GM21528 (cell line): Measurements from ENCODE around the gene KPTN.
"Not testable (repeated sequence)": the region's sequence is repeated elsewhere in the genome, so short reads cannot be mapped to it uniquely, and the experiment has no call there.

ENCODE experiments used
- ATAC-seq: cut with Tn5 transposase; IDR thresholded peaks from one replicate; pipeline ENCODE4 v1.9.1; 2021; ENCODE audit warnings: mild to moderate bottlenecking, moderate library complexity; ENCODE audit not compliant: unreplicated experiment, low FRiP score

Gene KPTN

DNA sequence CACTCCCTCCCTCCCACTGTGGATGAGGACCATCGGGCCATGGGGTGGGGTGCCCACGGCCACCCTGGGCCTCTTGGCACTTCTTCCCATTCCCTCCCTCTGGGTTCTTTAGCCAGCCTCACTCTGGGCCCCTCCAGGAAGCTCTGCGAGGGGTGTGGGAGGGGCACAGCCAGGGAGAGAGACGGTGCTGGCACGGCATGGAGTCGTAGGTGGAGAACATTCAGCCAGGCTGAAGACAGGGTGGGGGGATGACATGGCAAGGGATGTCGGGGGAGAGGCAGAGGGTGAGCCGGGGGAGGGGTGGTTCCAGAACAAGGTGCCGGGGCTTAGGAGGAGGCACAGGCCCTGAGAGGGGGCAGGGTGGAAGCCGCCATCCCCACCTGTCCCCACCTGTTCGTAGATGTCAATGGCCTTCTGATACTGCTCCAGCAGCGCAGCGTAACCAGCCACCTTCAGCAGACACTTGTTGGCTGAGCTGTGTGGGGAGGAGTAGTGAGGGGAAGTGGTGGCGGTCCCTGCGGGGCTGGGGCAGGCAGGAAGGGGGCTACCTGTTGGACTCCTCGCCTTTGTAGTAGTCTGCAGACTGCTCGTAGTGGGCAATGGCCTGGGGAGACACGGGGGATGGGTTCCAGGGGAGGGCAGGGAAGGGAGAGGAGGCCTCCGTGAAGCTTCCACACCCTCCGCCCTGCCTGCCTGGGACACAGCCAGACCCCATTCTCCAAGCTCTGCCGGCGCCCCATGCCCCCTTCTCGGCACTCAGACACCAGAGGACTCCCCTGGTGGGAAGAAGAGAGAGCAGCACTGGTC lies 8.8 kb upstream of the KPTN start:
- no peak for ATAC-seq

DNA sequence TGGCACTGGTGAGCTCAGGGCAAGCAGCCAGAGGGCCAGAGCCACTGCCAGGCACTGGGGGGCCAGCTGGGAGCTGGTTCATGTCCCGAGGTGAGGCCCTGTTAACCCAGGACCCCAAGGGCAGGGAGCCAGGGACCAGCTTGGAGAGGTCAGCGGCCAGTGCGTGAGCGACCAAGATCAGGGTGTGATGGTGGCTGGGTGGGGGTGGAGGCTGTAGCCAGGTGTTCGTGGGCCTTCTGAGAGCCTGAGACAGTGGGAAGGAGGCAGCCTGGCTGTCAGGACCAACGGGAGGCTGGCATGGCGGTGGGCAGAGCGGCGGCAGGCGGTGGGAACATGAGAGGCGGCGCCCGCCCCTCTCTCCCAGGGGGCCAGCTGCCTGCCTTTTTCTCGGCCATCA lies 8.1 kb upstream of the KPTN start:
- ATAC-seq, result no peak

DNA sequence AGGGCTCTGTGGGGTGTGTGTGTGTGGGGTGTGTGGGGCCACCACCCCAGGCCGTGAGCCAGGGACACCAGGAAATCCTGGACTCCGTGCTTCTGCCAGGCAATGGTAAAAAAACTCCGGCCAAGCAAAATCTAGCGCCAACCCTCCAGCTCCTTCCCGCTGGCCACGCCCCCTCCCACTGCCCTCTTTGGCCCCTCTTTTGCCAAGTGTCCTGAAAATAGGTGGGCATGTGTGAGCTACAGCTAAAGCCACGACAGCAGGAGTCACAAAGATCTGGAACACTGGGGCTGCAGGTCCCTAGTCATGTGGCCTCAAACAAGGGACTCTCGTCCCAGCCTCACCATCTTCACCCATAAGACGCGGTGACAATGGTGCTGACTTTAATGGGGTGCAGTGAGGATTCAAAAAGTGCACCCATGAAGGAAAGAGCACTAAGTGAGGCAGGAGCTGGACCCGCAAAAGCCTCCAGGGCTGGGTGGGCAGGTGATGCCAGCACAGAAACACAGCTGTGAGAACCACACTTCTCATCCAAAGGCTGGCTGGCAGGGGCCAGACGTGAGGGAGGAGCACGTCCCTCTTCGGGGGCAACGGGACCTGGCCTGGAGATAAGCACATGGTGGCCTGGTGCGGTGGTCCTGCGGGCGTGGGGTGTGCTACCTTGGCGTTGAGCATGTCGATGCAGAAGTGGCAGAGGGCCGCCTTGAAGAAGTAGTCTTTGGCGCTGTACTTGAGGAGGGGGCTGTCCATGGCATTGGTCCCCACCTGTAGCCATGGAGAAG lies 7.5 kb upstream of the KPTN start:
- no peak for ATAC-seq

DNA sequence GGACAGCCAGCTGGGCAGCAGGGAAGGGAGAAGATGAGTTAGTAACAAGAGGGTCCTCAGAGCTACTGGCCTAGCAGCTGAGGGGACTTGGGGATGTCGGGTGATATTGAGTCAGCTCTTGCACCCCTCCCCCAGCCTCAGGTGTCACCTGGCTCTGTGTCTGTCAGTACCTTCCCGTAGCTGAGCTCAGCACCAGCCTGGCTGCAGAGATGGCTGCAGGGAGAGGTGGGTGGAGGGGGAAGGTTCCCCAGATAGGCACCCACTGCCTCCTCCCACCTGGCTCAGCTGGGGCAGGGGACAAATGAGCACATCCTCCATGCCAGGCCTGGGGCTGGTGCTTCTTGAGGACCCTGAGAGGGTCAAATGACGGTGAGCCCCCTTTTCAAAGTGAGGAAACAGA lies 6.8 kb upstream of the KPTN start:
- no peak for ATAC-seq

DNA sequence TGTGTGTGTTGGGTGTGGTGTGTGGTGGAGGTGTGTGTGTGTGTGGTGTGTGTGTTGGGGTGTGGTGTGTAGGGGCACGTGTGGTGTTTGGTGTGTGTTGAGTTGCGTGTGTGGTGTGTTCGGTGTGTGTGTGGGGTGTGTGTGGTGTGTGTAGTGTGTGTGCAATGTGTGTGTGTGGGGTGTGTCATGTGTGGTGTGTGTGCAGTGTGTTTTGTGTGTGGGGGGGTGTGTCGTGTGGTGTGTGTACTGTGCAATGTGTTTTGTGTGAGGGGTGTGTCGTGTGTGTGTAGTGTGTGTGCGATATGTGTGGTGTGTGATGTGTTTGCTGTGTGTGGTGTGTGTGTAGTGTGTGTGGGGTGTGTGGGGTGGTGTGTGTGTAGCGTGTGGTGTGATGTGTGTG lies 6.0 kb upstream of the KPTN start:
- ATAC-seq, result no peak

DNA sequence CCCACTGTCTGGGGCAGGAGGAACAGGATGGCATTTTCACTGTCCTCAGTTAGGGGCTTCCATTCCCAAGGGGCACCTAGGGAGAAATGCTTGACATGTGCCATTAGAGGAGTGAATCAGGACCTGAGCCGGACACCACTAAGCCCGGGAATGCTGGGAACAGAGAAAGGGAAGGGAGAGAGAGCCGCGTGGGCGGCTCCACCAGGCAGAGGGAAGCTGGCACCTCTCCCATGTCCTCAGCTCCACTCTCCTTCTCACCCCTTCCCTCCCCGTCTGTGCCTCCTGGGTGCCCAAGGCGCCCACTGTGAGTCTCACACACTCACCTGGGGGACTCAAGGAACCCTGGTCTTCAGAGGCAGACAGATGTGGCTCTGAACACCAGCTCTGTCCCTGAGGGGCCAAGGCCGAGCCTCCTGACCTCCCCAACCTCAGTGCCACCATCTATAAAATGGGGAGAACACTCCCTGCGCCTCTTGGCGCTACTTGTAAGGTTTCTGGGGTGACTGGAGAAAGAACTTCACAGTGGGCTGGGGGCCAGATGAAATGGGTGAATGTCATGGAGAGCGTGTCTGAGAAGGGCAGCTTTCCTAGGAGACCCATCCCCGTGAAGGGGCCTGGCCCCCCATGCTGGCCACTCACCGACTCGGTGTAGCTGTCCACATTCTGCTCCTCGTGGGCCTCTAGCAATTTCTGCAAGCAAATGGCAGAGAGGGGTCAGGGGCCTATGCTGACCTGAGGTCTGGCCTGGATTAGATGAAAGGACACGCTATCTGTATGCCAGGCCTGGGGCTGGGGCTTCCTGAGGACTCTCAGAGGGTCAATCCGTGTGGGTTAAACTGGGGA lies 5.3 kb upstream of the KPTN start:
- ATAC-seq, result no peak

DNA sequence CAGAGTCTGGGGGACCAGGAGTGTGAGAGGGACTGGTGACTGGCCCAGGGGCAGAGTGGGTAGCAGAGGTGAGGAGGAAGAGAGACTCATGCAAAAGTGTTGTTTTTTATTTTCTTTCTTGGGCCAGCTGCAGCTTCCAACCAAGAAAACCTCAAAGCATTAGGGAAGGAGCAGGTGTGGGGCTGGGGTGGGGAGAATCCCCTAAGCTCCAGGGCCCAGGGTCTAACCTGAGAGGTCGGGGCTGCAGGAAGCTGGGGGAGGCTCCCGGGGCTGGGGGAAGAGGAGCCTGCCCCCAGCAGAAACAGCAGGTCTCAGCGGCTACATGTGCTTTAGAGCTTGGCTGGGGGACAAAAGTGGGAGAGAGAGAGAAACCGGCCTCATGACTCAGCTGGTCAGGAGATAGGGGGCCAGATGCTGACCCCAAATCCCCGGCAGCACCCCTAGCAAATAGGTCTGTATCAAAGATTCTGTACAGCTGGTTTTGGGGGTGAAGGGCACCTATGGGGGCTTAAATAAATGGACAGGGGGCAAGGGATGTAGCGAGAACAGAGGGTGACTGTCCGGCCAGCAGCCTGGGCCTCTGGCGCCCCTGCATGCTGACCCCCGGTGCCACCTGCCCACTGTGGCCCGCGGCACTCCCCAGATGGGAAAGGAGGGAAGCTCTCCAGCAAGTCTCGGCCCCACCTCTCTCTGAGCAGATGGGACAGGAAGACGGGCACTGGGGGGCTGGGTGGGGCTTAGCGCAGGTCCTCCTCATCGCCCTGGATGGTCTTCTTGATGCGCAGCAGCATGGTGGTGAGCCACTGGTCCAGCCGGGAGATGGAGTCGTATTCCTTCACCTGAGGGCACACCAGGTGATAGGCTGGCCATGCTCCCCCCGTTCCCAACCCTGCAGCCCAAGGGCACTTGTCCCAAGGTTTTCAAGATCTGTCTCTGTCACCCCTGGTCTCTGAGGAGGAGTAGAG lies 3.8 kb upstream of the KPTN start:
- ATAC-seq, result no peak

DNA sequence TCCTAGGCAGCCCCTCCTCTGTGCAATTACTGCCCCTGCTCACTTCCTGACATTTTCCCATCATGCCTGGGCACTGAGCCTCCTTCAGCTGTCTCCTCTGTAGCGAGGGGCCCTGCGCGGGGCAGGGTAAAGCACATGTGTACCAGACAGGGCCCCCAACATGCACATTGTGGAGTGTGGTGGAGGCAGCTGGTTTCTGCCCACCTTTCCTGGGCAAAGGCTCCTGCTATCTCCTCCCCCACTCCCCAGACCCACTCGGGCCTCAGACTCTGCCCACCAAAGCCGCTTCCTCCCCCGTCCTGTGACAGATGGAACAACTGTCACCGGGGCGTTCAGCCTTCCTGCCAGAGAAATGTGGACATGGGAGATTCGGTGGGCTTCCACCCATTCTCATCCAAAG lies 2.9 kb upstream of the KPTN start:
- no peak for ATAC-seq

DNA sequence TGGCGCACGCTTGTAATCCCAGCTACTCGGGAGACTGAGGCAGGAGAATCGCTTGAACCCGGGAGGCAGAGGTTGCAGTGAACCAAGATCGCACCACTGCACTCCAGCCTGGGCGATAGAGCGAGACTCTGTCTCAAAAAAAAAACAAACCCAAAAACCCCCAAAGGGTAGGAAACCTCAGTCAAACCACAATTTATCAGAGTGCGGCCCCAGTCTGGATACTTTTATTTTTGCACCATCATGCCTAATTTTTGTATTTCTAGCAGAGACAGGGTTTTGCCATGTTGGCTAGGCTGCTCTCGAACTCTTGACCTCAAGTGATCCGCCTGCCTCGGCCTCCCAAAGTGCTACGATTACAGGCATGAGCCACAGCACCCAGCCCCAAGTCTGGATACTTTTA lies 2.2 kb upstream of the KPTN start:
- not testable (repeated sequence) for ATAC-seq

DNA sequence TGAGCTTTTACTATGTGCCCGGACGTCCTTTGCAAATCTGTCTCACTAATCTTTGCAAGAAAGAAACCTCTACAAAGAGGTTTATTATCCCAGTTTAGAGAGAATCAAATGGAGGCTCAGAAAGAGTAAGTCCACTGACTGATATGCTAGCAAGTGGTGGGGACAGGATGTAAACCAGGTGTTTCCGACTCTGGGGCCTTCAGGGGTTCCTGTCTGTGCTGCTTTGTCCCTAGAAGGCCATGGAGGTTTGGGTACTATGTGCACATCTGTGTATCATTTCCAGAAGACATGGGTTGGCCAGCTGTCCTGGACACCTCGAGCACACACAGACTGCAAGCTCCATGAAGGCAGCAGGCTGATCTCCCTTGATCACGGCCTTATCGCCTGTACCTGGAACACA lies 1.2 kb upstream of the KPTN start:
- ATAC-seq, result no peak

DNA sequence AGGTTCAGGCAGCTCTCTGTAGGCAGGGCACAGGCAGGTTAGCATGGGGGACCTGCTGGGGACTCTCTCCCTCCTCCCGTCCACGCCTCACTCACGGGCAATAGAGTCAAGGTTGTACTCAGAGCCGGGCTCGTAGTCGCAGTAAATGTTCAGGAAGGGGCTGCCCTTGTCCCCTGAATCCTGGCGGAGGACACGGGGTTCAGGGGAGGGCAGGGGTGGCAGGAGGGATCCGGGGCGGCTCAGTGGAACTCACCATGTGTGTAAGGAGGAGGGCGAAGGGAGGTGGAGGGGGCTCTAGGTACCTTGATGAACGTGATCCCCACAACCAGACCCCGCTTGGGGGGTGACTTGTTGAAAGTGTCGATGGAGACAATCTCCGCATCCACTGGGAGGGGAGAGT lies 819 bp downstream of the KPTN start:
- no peak for ATAC-seq

DNA sequence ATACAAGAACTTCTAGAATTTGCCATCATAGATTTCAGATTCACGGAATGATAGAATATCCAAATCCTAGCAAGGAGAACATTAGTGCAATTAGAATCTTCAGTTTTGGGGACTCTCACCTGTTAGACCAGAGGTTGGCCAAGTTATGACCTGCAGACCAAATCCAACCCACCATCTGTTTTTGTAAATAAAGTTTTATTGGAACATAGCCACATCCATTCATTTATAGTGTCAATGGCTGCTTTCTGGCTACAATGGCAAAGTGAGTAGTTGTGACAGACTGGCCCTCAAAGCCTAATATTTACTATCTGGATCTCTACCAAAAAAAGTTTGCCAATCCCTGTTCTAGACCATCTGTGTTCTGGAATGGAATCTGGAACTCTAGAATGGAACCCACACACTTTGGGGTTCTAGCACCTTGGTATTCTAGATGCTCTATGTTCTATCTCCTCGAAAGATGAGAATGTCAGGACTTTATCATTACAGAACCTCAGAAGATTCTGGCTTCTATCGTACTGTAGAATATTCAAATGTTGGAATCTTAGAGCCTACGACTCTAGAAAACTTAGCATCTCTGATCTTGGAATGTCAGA lies 2.5 kb downstream of the KPTN start:
- no peak for ATAC-seq

DNA sequence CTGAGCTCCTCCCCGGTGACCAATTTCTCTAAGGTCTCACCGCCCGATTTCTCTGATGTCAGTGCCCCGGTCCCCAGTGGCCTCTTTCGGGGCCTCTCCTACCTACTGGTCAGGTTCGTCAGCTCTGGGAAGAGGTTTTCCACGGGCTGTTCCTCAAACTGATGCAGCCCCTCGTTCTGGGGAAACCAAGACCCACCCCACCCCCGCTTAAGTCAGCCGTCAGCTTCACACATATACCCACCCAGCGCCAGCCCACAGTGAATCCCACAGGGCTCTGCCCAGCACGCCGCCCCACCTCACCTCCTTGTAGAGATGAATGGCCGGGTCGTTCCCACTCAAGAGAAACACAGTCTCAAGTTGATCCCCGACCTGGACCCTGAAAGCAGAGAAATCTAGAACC lies 3.4 kb downstream of the KPTN start:
- ATAC-seq, result no peak

DNA sequence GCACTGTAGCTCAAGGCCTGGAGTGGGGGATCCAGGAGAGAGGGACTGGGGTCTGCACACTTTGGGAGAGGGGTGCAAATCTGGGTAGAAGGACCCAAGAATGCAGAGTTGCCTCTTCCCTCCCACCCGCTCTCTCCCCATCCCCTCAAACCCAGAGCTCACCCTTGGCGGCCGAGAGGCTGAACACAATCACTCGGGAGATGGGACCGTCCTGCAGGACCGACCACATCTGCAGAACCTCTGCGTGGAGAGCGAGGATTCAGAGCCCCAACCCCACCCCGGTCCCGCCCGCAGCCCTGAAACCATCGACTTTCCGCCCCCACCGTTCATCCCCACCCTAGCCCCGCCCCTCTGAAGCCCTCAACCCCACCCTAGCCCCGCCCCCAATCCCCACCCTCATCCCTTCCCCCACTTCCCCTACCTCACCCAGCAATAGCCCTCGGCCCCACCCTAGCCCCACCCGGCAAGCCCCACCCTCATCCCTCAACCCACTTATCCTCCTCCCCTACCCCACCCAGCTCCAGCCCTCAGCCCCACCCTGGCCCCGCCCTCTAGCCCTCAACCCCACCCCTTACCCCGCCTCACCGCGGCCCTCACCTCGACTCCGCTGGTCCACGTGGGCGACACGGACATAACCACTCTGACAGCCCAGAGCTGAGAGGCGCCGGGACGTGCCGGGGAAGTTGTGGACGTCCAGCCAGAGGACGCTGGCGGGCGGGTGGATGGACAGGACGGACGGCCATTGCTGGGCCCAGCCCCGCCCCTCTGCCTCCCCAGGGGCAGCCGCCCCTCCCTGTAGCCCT lies 4.1 kb downstream of the KPTN start:
- ATAC-seq, result no peak

DNA sequence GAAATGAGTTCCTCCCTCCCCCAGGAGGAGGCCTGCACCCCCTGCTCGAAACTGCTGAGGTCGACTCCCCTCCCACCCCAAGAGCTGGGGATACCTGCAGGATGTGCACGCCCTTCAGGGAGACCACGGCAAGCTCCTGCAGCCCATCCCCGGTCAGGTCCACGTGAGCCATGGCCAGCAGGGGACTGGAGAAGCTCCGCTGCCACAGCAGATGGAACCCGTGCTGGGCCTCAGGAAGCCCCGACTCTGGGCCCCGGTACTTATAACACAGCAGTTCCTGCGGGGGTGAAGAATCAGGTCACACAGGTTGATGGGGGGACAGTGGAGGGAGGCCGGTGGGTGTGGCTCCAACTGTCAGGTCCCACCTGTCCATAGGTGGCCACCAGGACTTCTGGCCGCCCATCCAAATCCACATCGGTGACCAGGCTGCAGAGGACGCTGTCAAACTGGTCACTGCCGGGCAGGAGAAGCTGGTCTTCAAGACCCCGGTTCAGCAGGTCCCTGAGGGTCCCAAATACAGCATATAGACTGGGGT lies 7.5 kb downstream of the KPTN start:
- no peak for ATAC-seq

DNA sequence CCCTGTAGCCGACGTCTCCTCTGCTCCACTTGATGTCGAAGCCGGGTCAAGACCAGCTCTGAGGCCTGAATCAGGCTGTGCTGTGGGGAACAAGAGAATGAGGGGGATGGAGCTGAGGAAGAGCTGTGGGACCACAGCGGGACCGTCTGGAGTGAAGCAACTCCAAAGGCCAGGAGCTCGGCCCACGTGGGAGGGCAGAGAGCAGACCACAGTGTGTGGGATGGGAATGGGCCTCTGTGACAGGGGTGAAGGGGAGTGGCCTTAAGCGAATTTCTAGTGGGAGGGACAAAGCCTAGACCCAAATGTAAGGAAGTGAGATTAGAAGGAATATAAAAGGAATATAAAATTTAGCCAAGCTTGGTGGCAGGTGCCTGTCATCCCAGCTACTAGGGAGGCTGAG lies 8.6 kb downstream of the KPTN start:
- no peak for ATAC-seq

DNA sequence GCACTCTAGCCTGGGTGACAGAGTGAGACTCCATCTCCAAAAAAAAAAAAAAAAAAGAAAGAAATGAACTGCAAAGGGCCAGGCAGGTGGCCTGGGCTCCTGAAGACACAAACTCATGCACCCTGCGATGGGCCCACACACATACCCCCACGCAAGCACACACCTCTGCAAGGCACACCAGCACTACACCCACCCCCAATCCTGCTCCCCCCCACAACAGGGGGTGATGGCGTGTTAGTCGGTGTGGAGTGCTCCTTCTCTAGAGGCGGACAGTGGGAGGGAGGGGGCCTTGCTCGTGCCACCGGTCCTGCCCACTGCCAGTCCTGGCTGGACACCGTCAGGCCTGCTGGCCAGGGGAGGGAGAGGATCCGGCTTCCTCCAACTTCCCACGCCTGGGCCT lies 10.7 kb downstream of the KPTN start:
- no peak for ATAC-seq

DNA sequence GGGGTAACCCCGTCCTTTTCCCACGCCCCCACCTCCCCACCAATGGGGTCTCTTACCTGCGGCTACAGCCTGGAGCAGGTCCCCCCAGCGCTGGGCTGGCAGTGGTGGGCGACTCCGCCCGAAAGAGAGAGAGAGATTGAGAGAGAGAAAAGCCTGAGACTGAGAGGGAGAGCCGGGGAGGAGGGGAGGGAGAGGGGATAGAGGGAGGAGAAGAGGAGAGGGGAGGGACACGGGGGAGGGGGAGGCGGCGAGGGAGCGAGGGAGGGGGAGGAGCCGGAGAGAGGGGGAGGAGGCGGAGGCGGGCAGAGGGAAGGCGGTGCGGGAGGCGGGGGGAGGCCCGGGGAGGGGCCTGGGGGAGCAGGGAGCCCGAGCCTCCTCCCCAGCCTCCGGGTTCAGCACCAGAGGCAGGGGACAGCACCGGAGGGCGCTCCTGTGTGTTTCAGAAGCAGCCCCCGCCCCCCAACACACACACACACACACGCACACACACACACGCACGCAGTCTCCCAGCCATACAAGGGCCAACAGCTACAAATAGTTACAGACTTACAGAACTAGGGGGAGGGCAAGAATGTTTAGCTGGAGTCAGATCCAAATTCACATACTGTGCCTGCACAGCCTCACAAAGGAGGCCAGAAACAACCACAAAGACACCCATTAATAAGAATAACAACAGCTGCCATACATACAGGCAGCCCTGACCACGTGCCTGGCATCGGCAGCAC lies 12.1 kb downstream of the KPTN start, which contains the start of gene SLC8A2:
SLC8A2 (minus strand) TSS at position 161 of the 725 bp plus-strand sequence. CDS start 5,490 bp downstream, outside the sequence.
- no peak for ATAC-seq
